Mucosa of descending colon (tissue), 3 donors: ENCODE measurements around the gene GABBR2. TPM values are rescaled to one million over a fixed set of nuclear protein-coding genes. Genes with fewer than 3 reads are reported as not detected.
"Not testable (repeated sequence)": the region's sequence is repeated elsewhere in the genome, so short reads cannot be mapped to it uniquely, and the experiment has no call there.

Experiments
- ATAC-seq: fragments of 200-7000 bp; cut with Tn5 transposase; one replicate; pipeline ENCODE4 v1.9.1; 2020; ENCODE audit warnings: mild to moderate bottlenecking, moderate library complexity
- DNase-seq, 3 donors: peaks; one replicate each; pipeline ENCODE4 v3.0.0-alpha.2; 2020
- H3K36me3 ChIP-seq: fragments of 200-600 bp; one replicate; pipeline ENCODE4 v1.8.0; 2021; ENCODE audit warnings: low read depth, mild to moderate bottlenecking
- H3K4me1 ChIP-seq: fragments of 200-600 bp; one replicate; pipeline ENCODE4 v1.8.0; 2021; ENCODE audit warnings: low read depth, mild to moderate bottlenecking
- H3K4me3 ChIP-seq: fragments of 200-600 bp; one replicate; pipeline ENCODE4 v1.8.0; 2021; ENCODE audit warnings: mild to moderate bottlenecking
- H3K9me3 ChIP-seq: fragments of 200-600 bp; one replicate; pipeline ENCODE4 v1.8.0; 2021; ENCODE audit warnings: mild to moderate bottlenecking
- intact Hi-C, 2 donors: fragments of 100-400 bp; cut with DNase I in 1 of 2; cut with micrococcal nuclease in 1 of 2; formaldehyde crosslinking; loops; one replicate each; pipeline versions ENCODE4 v1.11.0 to v1.11.1; 2022; cut with DNase I, micrococcal nuclease
- total RNA-seq, 3 donors: library from RNA; stranded (reverse); fragmentation: NEBNext Ultra II Directional in 2 of 3; extraction: Animal tissue kit (Norgen Biotek cat#: 25700) in 2 of 3; gene quantifications; one replicate each; pipeline versions ENCODE4 v1.2.1 to v1.2.4, GENCODE V29; 2021 to 2023
- TF ChIP-seq, protein P1 (sequence below): fragments of 200-600 bp; IDR thresholded peaks from one replicate; pipeline ENCODE4 v1.8.0; 2022; ENCODE audit warnings: antibody characterized with exemption, mild to moderate bottlenecking
- donor health status: DM: no; HTN: no; CAD: no; lungs with moderate emphysema.
- donor health status: DM: no; HTN: no; CAD: no.
- donor health status: DM: no; HTN: yes; CAD: no.

The GABBR2 gene
- total RNA-seq, 3 donors from 2014 or later, result 0.35 TPM; not detected in 2

DNA sequence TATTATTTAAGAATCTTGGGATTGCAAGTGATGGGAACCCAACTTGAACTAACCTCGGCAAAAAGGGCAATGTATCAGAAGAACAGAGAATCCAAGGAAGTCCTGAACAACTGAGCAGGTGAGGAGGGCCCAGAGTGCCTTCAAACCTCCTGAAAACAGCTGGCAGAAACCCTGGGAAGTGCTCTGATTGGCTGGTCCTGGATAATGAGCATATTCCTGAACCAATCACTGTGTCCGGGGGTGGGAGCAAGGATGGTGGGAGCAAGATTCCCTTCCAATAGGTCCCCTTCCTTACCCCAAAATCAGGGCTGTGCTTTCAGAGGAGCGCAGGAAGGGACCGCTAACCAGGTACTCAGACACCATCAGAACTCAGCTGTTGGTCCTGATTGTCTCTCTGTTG lies 421.4 kb downstream of the GABBR2 start:
- ATAC-seq (no peak), DNase-seq (no peak)
- H3K36me3 ChIP-seq, result no peaks in the 10 kb centered on the region
- no peaks in the 10 kb centered on the region for H3K4me1 ChIP-seq
- TF ChIP-seq, protein P1, sequence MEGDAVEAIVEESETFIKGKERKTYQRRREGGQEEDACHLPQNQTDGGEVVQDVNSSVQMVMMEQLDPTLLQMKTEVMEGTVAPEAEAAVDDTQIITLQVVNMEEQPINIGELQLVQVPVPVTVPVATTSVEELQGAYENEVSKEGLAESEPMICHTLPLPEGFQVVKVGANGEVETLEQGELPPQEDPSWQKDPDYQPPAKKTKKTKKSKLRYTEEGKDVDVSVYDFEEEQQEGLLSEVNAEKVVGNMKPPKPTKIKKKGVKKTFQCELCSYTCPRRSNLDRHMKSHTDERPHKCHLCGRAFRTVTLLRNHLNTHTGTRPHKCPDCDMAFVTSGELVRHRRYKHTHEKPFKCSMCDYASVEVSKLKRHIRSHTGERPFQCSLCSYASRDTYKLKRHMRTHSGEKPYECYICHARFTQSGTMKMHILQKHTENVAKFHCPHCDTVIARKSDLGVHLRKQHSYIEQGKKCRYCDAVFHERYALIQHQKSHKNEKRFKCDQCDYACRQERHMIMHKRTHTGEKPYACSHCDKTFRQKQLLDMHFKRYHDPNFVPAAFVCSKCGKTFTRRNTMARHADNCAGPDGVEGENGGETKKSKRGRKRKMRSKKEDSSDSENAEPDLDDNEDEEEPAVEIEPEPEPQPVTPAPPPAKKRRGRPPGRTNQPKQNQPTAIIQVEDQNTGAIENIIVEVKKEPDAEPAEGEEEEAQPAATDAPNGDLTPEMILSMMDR, result no peak
- intact Hi-C loops, result no loop called here
- H3K9me3 ChIP-seq, result no peaks in the 10 kb centered on the region
- H3K4me3 ChIP-seq, result no peak overlapping the region

DNA sequence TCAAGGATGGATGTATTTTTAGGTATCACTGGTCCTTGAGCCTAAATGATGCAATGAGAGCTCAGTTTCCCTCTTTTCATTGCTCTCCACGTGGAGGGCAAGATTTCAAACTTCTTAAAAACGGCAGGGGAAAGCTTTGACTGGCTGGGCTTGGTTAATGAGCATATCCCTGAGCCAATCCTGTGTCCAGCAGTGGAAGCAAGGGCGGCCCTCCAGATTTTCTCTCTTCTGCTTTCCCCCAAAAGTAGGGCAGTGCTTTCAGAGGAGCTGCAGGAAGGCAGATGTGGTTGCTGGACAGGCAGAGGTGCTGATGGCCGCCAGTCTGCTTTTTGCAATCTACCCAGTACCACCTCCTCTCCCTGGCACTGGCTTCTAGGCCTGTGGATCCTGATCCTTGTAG lies 423.3 kb downstream of the GABBR2 start:
- DNase-seq (no peak), ATAC-seq (no peak)
- intact Hi-C loops, result no loop called here
- Histone ChIP-seq H3K4me3 (no peak overlapping the region), H3K9me3 (no peaks in the 10 kb centered on the region), H3K4me1 (no peaks in the 10 kb centered on the region), H3K36me3 (no peaks in the 10 kb centered on the region)
- TF ChIP-seq, protein P1, result no peak

DNA sequence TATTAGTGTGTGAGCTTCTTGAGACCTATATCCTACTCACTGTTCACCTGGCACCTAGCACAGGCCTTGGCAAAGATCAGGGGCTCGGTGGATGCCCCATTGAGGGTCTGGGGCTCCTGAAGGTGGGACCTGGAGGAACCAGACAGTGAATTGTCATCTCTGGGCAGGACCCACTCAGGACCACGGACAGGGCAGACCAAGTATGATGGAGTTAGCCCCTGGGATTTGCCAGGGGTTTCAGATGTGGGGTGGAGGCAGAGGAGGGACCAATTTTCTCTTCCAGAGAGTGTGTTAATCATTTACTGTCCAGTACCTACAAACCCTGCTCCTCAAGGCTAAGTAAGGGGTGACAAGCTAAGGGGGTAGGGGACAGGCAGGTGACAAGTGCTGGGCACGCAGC lies 424.0 kb downstream of the GABBR2 start:
- ATAC-seq (no peak), DNase-seq (no peak)
- intact Hi-C loops, result no loop called here
- Histone ChIP-seq H3K4me3 (no peak overlapping the region), H3K9me3 (no peaks in the 10 kb centered on the region), H3K4me1 (no peaks in the 10 kb centered on the region), H3K36me3 (no peaks in the 10 kb centered on the region)
- TF ChIP-seq, protein P1, result no peak

DNA sequence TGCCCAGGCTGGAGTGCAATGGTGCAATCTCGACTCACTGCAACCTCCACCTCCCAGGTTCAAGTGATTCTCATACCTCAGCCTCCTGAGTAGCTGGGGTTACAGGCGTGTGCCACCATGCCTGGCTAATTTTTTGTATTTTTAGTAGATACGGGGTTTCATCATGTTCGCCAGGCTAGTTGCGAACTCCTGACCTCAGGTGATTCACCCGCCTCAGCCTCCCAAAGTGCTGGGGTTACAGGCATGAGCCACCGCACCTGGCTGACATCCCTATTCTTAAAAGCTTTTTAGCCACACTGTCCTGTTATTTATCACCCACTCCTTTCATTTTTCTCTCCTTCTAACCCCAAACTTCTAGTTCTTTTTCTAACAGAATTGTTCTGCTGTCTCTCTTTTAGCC lies 425.6 kb downstream of the GABBR2 start:
- H3K4me1 ChIP-seq, H3K36me3 ChIP-seq, DNase-seq, ATAC-seq, H3K4me3 ChIP-seq, H3K9me3 ChIP-seq, intact Hi-C loops: not testable (repeated sequence)

DNA sequence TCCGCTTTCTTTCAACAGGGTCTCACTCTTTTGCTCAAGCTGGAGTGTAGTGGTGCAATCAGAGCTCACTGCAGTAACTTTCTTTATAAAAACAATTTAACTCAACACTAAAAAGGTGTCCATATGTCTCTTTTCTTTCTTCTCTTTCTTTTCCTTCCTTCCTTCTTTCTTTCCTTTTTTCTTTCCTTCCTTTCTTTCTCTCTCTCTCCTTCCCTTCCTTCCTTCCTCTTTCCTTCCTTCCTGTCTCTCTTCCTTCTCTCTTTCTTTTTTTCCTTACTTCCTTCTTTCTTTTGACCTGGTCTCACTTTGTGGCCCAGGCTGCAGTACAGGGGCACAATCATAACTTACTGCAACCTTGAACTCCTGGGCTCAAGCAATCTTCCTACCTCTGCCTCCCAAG lies 427.5 kb downstream of the GABBR2 start:
- H3K4me1 ChIP-seq, result no peaks in the 10 kb centered on the region
- ATAC-seq (no peak), DNase-seq (no peak)
- no peak overlapping the region for H3K4me3 ChIP-seq
- TF ChIP-seq, protein P1, result no peak
- H3K36me3 ChIP-seq, result no peaks in the 10 kb centered on the region
- no peaks in the 10 kb centered on the region for H3K9me3 ChIP-seq
- intact Hi-C loops, result no loop called here

DNA sequence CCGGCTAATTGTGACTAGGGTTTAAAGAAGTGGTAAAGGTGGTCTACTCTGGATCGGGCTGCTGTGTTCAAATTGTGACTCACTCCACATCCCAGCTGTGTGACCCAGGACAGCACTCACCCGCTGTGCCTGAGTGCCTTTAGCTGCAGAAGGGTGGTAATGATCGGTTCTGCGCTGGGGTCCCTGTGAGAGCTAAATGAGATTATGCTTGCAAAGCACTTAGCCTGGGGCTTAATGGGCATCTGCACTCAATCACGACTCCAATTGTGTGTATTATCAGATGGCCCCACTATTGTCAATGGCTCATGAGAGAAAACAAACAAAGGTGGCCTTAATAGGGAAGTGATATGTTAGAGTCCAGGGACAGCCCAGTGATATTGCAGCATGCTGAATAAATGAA lies 428.2 kb downstream of the GABBR2 start:
- intact Hi-C loops, result no loop called here
- TF ChIP-seq, protein P1, result no peak
- no peaks in the 10 kb centered on the region for H3K4me1 ChIP-seq
- H3K4me3 ChIP-seq, result no peak overlapping the region
- DNase-seq, result no peak
- H3K9me3 ChIP-seq, result no peaks in the 10 kb centered on the region
- no peak for ATAC-seq
- H3K36me3 ChIP-seq, result no peaks in the 10 kb centered on the region
